Endothelial cell of umbilical vein (primary cell): Measurements from ENCODE around the gene NDUFA12. TPM values are rescaled to one million over a fixed set of nuclear protein-coding genes. Genes with fewer than 3 reads are reported as not detected.

Experiments
- BruUV-seq: library from RNA; stranded (reverse); fragments of 400-500 nt; replicated peaks from 2 replicates; lab custom pipeline; 2021; lab: Mats Ljungman, UMichigan
- CTCF ChIA-PET: fragments of 300-600, 350-600 bp; sonication (Branson Sonifier 250); formaldehyde crosslinking; loops from one replicate; lab custom pipeline; 2021; ENCODE audit warnings: antibody characterized with exemption, inconsistent platforms; lab: Charles Lee
- POLR2A ChIA-PET: fragments of 300-600, 350-600 bp; sonication (Branson Sonifier 250); formaldehyde crosslinking; loops from one replicate; lab custom pipeline; 2021; ENCODE audit warnings: antibody characterized with exemption, inconsistent platforms; lab: Charles Lee
- DNase-seq: peaks from one replicate; pipeline ENCODE4 v3.0.0-alpha.2; 2011; ENCODE audit warnings: low read depth, low spot score
- FAIRE-seq: peaks from 2 replicates; lab custom pipeline; 2011; peaks lifted over from hg19 to GRCh38; lab: Jason Lieb, UNC
- H2AFZ ChIP-seq: 2 replicates; pipeline ENCODE4 v1.6.0; 2012; ENCODE audit warnings: low read depth, low read length, control low read depth, inconsistent platforms
- H3K27ac ChIP-seq: 2 replicates; pipeline ENCODE4 v1.5.1; 2011; ENCODE audit warnings: low read depth, mild to moderate bottlenecking, control low read depth, low read length, moderate library complexity; ENCODE audit not compliant: insufficient read depth
- H3K27me3 ChIP-seq, 2 experiments: 2 replicates each; pipeline versions ENCODE4 v1.6.0 to v1.6.1; 2011; ENCODE audit warnings: low read length in 2 of 2, mixed read lengths in 1 of 2; ENCODE audit not compliant: control insufficient read depth in 2 of 2, insufficient read depth in 2 of 2
- H3K36me3 ChIP-seq, 2 experiments: 2 replicates in 1 of 2; 3 replicates in 1 of 2; pipeline ENCODE4 v1.5.1; 2011; ENCODE audit warnings: low read length in 2 of 2, mild to moderate bottlenecking in 1 of 2, moderate library complexity in 1 of 2; ENCODE audit not compliant: control insufficient read depth in 2 of 2, insufficient read depth in 2 of 2; ENCODE audit errors: extremely low read depth in 1 of 2
- H3K4me1 ChIP-seq: 3 replicates; pipeline ENCODE4 v1.5.1; 2011; ENCODE audit warnings: mild to moderate bottlenecking, low read length; ENCODE audit not compliant: control insufficient read depth, insufficient read depth; ENCODE audit errors: extremely low read depth
- H3K4me2 ChIP-seq: 2 replicates; pipeline ENCODE4 v1.6.1; 2011; ENCODE audit warnings: low read length, control low read depth, mixed read lengths; ENCODE audit not compliant: insufficient read depth
- H3K4me3 ChIP-seq, 3 experiments: fragments of 200-600 bp in 1 of 3; sonication (generic), shearing (Covaris generic) in 1 of 3; replicated peaks in 1 of 3; 2 replicates each; pipeline ENCODE4 v1.5.1; 2011 to 2016; ENCODE audit warnings: control low read depth in 3 of 3, low read length in 3 of 3, mild to moderate bottlenecking in 2 of 3, inconsistent platforms in 1 of 3, low read depth in 1 of 3, moderate library complexity in 1 of 3; ENCODE audit not compliant: insufficient read depth in 1 of 3
- H3K79me2 ChIP-seq: 2 replicates; pipeline ENCODE4 v1.6.0; 2012; ENCODE audit warnings: low read length, inconsistent platforms; ENCODE audit not compliant: control insufficient read depth, insufficient read depth
- H3K9ac ChIP-seq: replicated peaks from 2 replicates; pipeline ENCODE3; 2011; ENCODE audit warnings: low read length, control low read depth; ENCODE audit not compliant: insufficient read depth; ENCODE audit errors: extremely low read depth
- H3K9me1 ChIP-seq: replicated peaks from 3 replicates; pipeline ENCODE4 v1.6.0; 2011; ENCODE audit warnings: mild to moderate bottlenecking, low read length; ENCODE audit not compliant: control insufficient read depth, insufficient read depth; ENCODE audit errors: extremely low read depth
- H3K9me3 ChIP-seq: replicated peaks from 2 replicates; pipeline ENCODE4 v1.5.1; 2012; ENCODE audit warnings: low read length, inconsistent platforms; ENCODE audit not compliant: control insufficient read depth, insufficient read depth
- H4K20me1 ChIP-seq: replicated peaks from 2 replicates; pipeline ENCODE3; 2011; ENCODE audit warnings: mild to moderate bottlenecking, low read length; ENCODE audit not compliant: control insufficient read depth, insufficient read depth; ENCODE audit errors: extremely low read depth
- CTCF ChIP-seq, 2 donors: IDR thresholded peaks; 1 replicate in 1 of 2; 2 replicates in 1 of 2; pipeline ENCODE4 v1.5.1; 2011; ENCODE audit warnings: low read length in 2 of 2, mild to moderate bottlenecking in 2 of 2, moderate library complexity in 2 of 2, control low read depth in 1 of 2, inconsistent platforms in 1 of 2, low read depth in 1 of 2; ENCODE audit not compliant: insufficient read depth in 1 of 2; ENCODE audit errors: extremely low read depth in 1 of 2
- EZH2 ChIP-seq: IDR thresholded peaks from 2 replicates; pipeline ENCODE4 v1.6.1; 2012; ENCODE audit warnings: borderline replicate concordance, low read depth, mild to moderate bottlenecking, moderate library complexity, low read length, inconsistent platforms; ENCODE audit not compliant: severe bottlenecking
- FOS ChIP-seq: IDR thresholded peaks from 2 replicates; pipeline ENCODE4 v1.6.1; 2011; ENCODE audit warnings: mild to moderate bottlenecking, low read length, moderate library complexity, borderline replicate concordance; ENCODE audit not compliant: insufficient read depth
- GATA2 ChIP-seq: IDR thresholded peaks from 2 replicates; pipeline ENCODE4 v1.7.0; 2011; ENCODE audit warnings: low read depth, mild to moderate bottlenecking, moderate library complexity, mixed read lengths, low read length; ENCODE audit not compliant: insufficient read length, insufficient read depth
- JUN ChIP-seq: IDR thresholded peaks from 2 replicates; pipeline ENCODE4 v1.6.1; 2011; ENCODE audit warnings: borderline replicate concordance, low read depth; ENCODE audit not compliant: insufficient read length, insufficient read depth
- MAX ChIP-seq: IDR thresholded peaks from 2 replicates; pipeline ENCODE4 v1.6.1; 2011; ENCODE audit not compliant: insufficient read depth, insufficient read length
- MYC ChIP-seq: IDR thresholded peaks from one replicate; pipeline ENCODE4 v1.6.1; 2011; ENCODE audit warnings: mild to moderate bottlenecking, low read depth, low read length
- POLR2A ChIP-seq: IDR thresholded peaks from 2 replicates; pipeline ENCODE4 v1.6.1; 2012; ENCODE audit warnings: low read depth, mild to moderate bottlenecking, control low read depth, low read length
- POLR2AphosphoS5 ChIP-seq: IDR thresholded peaks from 2 replicates; pipeline ENCODE4 v1.6.1; 2012; ENCODE audit warnings: low read depth, mild to moderate bottlenecking, control low read depth, low read length, moderate library complexity; ENCODE audit not compliant: insufficient read depth
- dilution Hi-C: fragments of 300-500 bp; cut with MboI; formaldehyde crosslinking; loops from one replicate; pipeline ENCODE4 v1.15.0; 2019; ENCODE audit warnings: low sequenced_read_pairs; ENCODE audit not compliant: extremely low pct_ligation_motif_present
- intact Hi-C: fragments of 100-400 bp; cut with micrococcal nuclease; formaldehyde crosslinking; loops from one replicate; pipeline ENCODE4 v1.10.0; 2022
- polyA plus RNA-seq, 4 experiments: library from polyadenylated mRNA; depleted of rRNA in 3 of 4; stranded (reverse) in 3 of 4; unstranded in 1 of 4; fragments of >200 nt; gene quantifications; 2 replicates each; pipeline versions ENCODE4 v1.2.1 to v1.2.3, GENCODE V29; 2011 to 2012; ENCODE audit warnings: missing spikeins in 1 of 4
- total RNA-seq: library from RNA; stranded (reverse); gene quantifications from 2 replicates; pipeline ENCODE4 v1.2.3, GENCODE V29; 2021

Gene NDUFA12
- total and polyA plus RNA-seq, 2 donors (not counting 3 experiments of a cell fraction or from before 2014, with no cell fraction given), result 126 to 184 TPM

- Histone ChIP-seq H3K9me3 (no peaks in the 10 kb centered on the region), H3K36me3 (no peaks in the 10 kb centered on the region), H3K9me1 (no peaks in the 10 kb centered on the region), H3K4me1 (no peaks in the 10 kb centered on the region), H3K27me3 (no peaks in the 10 kb centered on the region), H3K9ac (no peak overlapping the region), H3K4me3 (no peak overlapping the region), H3K27ac (no peak overlapping the region), H3K4me2 (no peak overlapping the region), H3K79me2 (no peaks in the 10 kb centered on the region), H2AFZ (no peak overlapping the region), H4K20me1 (no peaks in the 10 kb centered on the region)
- dilution Hi-C loops (no loop called here), intact Hi-C loops (no loop called here)
- DNase-seq (no peak), FAIRE-seq (no peak)
- CTCF ChIA-PET, result interaction anchor here (0.6 kb wide), 1 partner anchor 56 kb away, joined by 3 read pairs; the partner anchor contains the start of gene NR2C1
- TF ChIP-seq FOS (no peak), JUN (no peak)
- POLR2A ChIA-PET, result no interaction called here
- no TSS peak for BruUV-seq
Observed at GRCh38 chr12:95017482-95017881, 14.0 kb upstream of the NDUFA12 start.

- Histone ChIP-seq H3K27me3 (no peaks in the 10 kb centered on the region), H3K9me1 (no peaks in the 10 kb centered on the region), H3K4me1 (no peaks in the 10 kb centered on the region), H3K9ac (no peak overlapping the region), H3K9me3 (no peaks in the 10 kb centered on the region), H3K4me3 (no peak overlapping the region), H2AFZ (no peak overlapping the region), H3K79me2 (no peaks in the 10 kb centered on the region), H3K36me3 (no peaks in the 10 kb centered on the region), H3K4me2 (no peak overlapping the region), H3K27ac (no peak overlapping the region), H4K20me1 (no peaks in the 10 kb centered on the region)
- ChIA-PET CTCF (interaction anchor here (1.2 kb wide), 2 partner anchors 10 to 14 kb away, joined by 3 to 6 read pairs; no protein-coding TSS in a partner anchor), POLR2A (no interaction called here)
- intact Hi-C loops (no loop called here), dilution Hi-C loops (no loop called here)
- DNase-seq (no peak), FAIRE-seq (no peak)
- no TSS peak for BruUV-seq
- TF ChIP-seq EZH2, result no peak
- no peak for TF ChIP-seq CTCF (IDR thresholded peaks at IDR 0.05; ENCODE audit: extremely low read depth in 1 of 2, insufficient read depth in 1 of 2, low read depth in 1 of 2, low read length in 2 of 2)
- no peak for TF ChIP-seq POLR2AphosphoS5
- no peak for TF ChIP-seq JUN
- no peak for TF ChIP-seq MAX
- no peak for TF ChIP-seq FOS
- TF ChIP-seq GATA2, result no peak
- TF ChIP-seq POLR2A, result no peak
- no peak for TF ChIP-seq MYC
Observed at GRCh38 chr12:95016120-95016519, 12.6 kb upstream of the NDUFA12 start.
